GM18505 (cell line): ENCODE results near the gene DNPEP.

Experiments
- ATAC-seq: cut with Tn5 transposase; IDR thresholded peaks from one replicate; pipeline ENCODE4 v1.9.1; 2021; ENCODE audit not compliant: unreplicated experiment
- POLR2A ChIP-seq: IDR thresholded peaks from 4 replicates; pipeline ENCODE4 v1.6.1; 2011; ENCODE audit warnings: borderline replicate concordance; ENCODE audit not compliant: insufficient read depth, insufficient read length; ENCODE audit errors: extremely low read depth

Gene DNPEP

GRCh38 chr2:219387306-219388120 lies at the start of gene DNPEP:
TSS of gene DNPEP (minus strand) at chr2:219387912. CDS start at chr2:219387794, 118 bp downstream.
- peak; percentile 52 for ATAC-seq
- TF ChIP-seq POLR2A = peak; percentile 54

- no peak for ATAC-seq
Measured at GRCh38 chr2:219437141-219437540, 49.4 kb upstream of the DNPEP start.

DNA sequence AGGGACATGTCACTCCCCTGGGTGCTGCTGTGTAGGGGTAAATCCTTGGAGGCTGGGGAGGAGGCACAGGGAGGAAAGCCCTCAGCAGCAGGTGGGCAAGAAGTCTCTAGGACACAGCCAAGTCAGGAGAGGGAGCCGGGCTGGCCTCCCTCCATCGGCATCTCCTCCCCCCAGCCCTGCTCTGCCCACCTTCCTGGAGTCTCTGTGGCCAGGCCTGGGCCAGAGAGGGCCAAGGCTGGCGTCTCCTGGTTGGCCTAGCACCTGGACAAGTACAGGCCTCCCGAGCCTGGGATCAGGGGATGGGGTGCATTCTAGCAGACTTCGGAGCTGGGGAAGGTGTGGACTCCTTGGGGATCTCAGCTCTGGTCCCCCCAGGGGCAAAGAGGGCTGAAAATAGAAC lies 48.8 kb upstream of the DNPEP start:
- no peak for ATAC-seq
- TF ChIP-seq POLR2A = no peak

More at GRCh38 chr2:219437141-219437540, 49.4 kb upstream of the DNPEP start:
- no peak for TF ChIP-seq POLR2A

DNA sequence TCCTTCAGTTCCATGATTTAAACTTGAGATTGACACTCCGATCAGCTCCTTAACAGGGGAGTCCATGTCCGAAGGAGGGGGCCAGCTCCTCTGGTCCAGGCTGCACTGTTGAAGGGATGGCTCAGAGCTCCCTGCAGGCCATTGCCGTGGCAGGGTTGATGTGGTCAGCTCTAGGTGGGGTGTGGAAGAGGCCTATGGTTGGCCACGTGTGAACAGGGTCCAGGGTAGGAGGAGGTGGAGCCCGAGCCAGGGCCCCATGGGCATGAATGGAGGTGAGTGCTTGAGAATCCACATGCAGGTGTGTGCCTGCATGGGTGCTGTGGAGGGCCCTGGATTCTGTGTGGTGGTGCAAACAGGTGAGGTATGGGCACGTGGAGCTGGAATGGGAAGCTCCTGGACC lies 48.0 kb upstream of the DNPEP start:
- TF ChIP-seq POLR2A = no peak

DNA sequence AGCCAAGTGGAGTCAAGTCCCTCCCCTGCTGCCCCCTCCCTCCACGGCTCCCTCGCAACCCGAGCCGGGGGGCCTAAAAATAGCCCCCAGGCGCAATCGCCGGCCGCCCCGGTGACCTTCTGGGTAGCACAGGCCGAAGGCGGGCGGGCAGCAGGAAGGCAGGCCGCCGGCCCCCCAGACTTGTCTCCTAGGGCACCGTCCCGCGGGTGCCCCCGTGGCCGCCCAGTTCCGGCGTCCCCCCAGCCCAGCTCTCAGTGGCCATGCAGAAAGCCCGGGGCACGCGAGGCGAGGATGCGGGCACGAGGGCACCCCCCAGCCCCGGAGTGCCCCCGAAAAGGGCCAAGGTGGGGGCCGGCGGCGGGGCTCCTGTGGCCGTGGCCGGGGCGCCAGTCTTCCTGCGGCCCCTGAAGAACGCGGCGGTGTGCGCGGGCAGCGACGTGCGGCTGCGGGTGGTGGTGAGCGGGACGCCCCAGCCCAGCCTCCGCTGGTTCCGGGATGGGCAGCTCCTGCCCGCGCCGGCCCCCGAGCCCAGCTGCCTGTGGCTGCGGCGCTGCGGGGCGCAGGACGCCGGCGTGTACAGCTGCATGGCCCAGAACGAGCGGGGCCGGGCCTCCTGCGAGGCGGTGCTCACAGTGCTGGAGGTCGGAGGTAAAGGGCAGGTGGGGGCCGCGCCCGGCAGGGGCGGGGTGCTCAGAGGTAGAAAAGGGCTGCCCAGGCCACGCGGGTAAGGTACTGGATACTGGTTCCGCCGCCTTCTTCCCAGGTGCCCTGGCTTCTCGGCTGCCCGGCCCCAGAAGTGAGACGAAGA lies 47.2 kb upstream of the DNPEP start, which contains the start of gene SPEG:
TSS of gene SPEG (plus strand) at position 126 of the 808 bp plus-strand sequence. CDS start at position 261, 135 bp downstream.
- no peak for ATAC-seq
- no peak for TF ChIP-seq POLR2A

More for the DNA sequence above, 48.0 kb upstream of the DNPEP start:
- ATAC-seq = no peak

DNA sequence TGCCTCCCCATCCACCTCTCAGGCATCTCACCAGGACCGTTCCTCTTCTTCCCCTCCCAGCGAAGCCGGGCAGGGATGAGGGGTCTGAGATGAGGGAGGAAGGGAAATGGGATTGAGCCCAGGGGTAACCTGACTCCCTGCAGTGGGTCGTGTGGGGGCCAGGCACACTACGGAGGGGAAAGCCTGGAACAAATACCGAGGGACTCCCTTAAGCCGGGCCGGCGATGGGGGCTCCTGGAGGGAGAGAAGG lies 46.7 kb upstream of the DNPEP start:
- no peak for ATAC-seq
- TF ChIP-seq POLR2A = no peak

DNA sequence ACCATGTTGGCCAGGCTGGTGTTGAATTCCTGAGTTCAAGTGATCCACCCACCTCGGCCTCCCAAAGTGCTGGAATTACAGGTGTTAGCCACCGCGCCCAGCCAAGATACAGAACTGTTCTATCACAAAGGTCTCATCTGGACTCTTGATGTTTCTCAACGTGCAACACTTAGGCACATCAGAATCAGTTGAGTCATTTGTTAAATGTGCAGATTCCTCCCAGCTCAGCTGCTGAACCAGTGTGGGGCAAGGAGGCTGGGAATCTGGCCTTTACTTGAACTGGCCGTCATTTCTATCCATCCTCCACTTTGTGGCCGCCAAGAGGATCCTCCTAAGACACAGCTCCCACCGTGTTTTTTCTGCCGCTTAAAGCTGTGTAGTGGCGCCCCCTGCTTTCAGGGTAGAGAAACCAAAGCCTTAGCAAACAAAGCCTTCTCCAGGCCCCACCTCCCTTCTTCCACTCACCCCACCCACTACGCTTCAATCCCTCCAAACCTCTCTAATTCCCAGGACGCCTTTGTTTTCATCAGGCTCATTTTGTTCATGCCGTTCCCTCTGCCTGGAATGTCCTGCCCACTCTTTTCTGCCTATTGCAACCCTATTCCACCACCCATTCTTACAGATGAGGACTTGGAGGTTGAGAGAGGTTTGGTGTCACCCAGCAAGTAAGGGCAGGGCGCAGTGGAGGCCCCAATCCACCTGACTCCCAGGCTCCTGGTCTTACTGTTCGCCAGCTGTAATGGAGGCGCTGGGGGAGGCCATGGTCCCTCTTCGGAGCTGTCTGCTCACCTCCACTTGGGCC lies 46.2 kb upstream of the DNPEP start:
- no peak for TF ChIP-seq POLR2A
- no peak for ATAC-seq

DNA sequence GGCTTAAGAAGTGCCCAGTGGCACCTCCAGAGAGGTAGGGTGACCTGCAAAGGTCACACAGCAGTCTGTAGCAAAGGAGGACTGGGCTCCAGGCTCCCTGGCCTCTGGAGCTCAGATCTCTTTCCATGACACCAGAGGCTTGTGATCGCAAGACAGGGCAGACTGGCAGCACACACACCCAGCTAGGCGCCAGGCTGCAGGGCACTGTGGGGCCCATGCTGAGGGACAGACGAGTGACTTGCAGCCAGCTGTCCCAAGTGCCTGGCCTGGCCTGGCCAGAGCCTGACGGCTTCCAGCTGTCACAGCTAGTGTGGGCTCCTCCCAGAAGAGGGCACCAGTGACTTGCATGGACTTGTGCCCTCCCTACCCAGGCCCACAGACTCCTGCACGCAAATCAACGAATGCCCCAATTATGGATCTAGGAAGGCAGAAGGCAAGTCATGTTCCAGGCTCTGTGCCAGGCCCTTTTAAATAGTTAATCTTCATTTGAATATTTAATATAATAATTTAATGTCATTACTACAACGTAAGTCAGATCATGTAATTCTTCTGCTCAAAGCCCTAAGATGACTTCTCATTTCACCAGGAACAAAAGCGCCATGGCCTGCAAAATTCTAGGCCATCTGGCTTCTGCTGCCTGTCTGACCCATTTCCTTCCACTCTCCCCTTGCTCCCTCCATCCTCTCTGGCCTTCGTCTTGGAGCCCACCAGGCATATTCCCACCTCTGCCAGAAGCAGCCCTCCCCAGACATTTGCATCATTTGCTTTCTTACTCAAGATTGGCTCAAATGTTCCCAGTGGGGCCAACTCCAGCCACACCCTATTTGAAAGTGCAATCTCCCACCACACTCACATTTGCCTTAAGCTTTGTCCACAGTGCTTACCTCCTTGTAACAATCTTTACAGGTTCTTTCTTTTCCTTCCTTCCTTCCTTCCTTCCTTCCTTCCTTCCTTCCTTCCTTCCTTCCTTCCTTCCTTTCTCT lies 43.2 kb upstream of the DNPEP start:
- no peak for TF ChIP-seq POLR2A
- ATAC-seq = no peak

DNA sequence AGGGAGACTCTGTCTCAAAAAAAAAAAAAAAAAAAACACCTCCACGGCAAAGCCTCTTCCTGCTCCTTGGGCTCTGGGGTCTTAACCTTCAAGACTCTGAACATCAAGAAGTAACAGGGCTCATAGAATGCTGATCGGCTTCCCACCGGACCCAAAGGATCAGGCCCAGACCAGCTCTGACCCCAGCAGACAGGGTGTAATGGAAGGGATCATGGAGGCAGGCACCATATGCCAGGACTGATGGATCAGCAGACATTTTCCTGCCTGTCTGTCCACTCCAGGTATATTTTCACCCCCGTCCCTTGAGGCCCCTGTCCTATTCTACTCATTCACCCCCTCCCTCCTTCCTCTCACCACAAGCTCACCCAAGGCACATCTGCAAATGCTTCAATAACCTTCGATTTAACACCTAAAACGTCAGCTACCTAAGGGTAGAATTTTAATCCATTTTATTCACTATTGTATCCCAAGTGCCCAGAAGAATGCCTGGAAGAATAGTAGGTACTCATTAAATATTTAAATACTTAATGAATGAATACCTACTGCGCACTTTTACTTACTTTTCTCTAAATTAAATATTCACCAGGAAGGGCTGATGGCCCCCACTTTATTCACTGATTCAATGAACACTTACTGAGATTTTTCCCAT lies 42.4 kb upstream of the DNPEP start:
- no peak for ATAC-seq
- no peak for TF ChIP-seq POLR2A

GRCh38 chr2:219428469-219428868 lies 40.8 kb upstream of the DNPEP start:
- ATAC-seq = no peak

GRCh38 chr2:219426534-219427136 lies 38.9 kb upstream of the DNPEP start:
- ATAC-seq = no peak
- no peak for TF ChIP-seq POLR2A

More at GRCh38 chr2:219428469-219428868, 40.8 kb upstream of the DNPEP start:
- no peak for TF ChIP-seq POLR2A
